ENCODE data around the gene MAFF. TPM values are rescaled to one million over a fixed set of nuclear protein-coding genes. Genes with fewer than 3 reads are reported as not detected.

The MAFF gene
- polyA plus RNA-seq, 1 donor from 2014 or later, result 2.1 TPM

- Histone ChIP-seq H2AFZ (ENCODE audit: low read depth, low read length) (no peak overlapping the region), H3K4me2 (ENCODE audit: low read length) (no peak overlapping the region), H3K27me3 (ENCODE audit: insufficient read depth, low read depth, low read length) (no peaks in the 10 kb centered on the region), H3F3A (ENCODE audit: insufficient read depth, low read length, poor library complexity, severe bottlenecking) (no peaks in the 10 kb centered on the region), H3K9me3 (ENCODE audit: low read length) (no peaks in the 10 kb centered on the region), H3K79me2 (replicated peaks; ENCODE audit: insufficient read depth, low read length) (no peaks in the 10 kb centered on the region), H3K27ac (ENCODE audit: low read length) (no peak overlapping the region), H3K4me3 (ENCODE audit: low read length) (no peak overlapping the region), H4K20me1 (ENCODE audit: insufficient read depth) (no peaks in the 10 kb centered on the region), H3K36me3 (ENCODE audit: insufficient read depth, low read length) (no peaks in the 10 kb centered on the region), H3K9me2 (ENCODE audit: insufficient read depth, low read length) (no peaks in the 10 kb centered on the region), H3K9ac (ENCODE audit: low read length) (no peak overlapping the region)
- TF ChIP-seq EZH2 (IDR thresholded peaks at IDR 0.05; ENCODE audit: borderline replicate concordance, insufficient read depth, low read length, poor library complexity, severe bottlenecking) (no peak), CTCF (IDR thresholded peaks at IDR 0.05; ENCODE audit: poor library complexity, severe bottlenecking) (no peak), TAF1 (IDR thresholded peaks at IDR 0.05; ENCODE audit: low read depth) (no peak), EP300 (conservative IDR thresholded peaks at IDR 0.05; ENCODE audit: poor library complexity, severe bottlenecking) (no peak), REST (IDR thresholded peaks at IDR 0.05; ENCODE audit: borderline replicate concordance) (no peak)
These were observed 32.7 kb upstream of the MAFF start for GRCh38 chr22:38169116-38169515.

- Histone ChIP-seq H3K4me2 (ENCODE audit: low read length) (no peak overlapping the region), H3K9me3 (ENCODE audit: low read length) (no peaks in the 10 kb centered on the region), H3K9me2 (ENCODE audit: insufficient read depth, low read length) (no peaks in the 10 kb centered on the region), H4K20me1 (ENCODE audit: insufficient read depth) (no peaks in the 10 kb centered on the region), H3K36me3 (ENCODE audit: insufficient read depth, low read length) (no peaks in the 10 kb centered on the region), H2AFZ (ENCODE audit: low read depth, low read length) (no peak overlapping the region), H3K27ac (ENCODE audit: low read length) (no peak overlapping the region), H3F3A (ENCODE audit: insufficient read depth, low read length, poor library complexity, severe bottlenecking) (no peaks in the 10 kb centered on the region), H3K4me3 (ENCODE audit: low read length) (no peak overlapping the region), H3K27me3 (ENCODE audit: insufficient read depth, low read depth, low read length) (no peaks in the 10 kb centered on the region), H3K9ac (ENCODE audit: low read length) (no peak overlapping the region), H3K79me2 (replicated peaks; ENCODE audit: insufficient read depth, low read length) (no peaks in the 10 kb centered on the region)
- no peak for TF ChIP-seq TAF1 (IDR thresholded peaks at IDR 0.05; ENCODE audit: low read depth)
- no peak for TF ChIP-seq SMC3 (conservative IDR thresholded peaks at IDR 0.05; ENCODE audit: poor library complexity)
- no peak for TF ChIP-seq REST (IDR thresholded peaks at IDR 0.05; ENCODE audit: borderline replicate concordance)
- TF ChIP-seq EP300 (conservative IDR thresholded peaks at IDR 0.05; ENCODE audit: poor library complexity, severe bottlenecking), result no peak
- no peak for TF ChIP-seq CTCF (IDR thresholded peaks at IDR 0.05; ENCODE audit: poor library complexity, severe bottlenecking)
- no peak for TF ChIP-seq POLR2AphosphoS5 (IDR thresholded peaks at IDR 0.05)
- no peak for TF ChIP-seq MXI1 (conservative IDR thresholded peaks at IDR 0.05; ENCODE audit: poor library complexity, severe bottlenecking)
- TF ChIP-seq RAD21 (conservative IDR thresholded peaks at IDR 0.05), result no peak
- no peak for TF ChIP-seq EZH2 (IDR thresholded peaks at IDR 0.05; ENCODE audit: borderline replicate concordance, insufficient read depth, low read length, poor library complexity, severe bottlenecking)
These were observed 31.3 kb upstream of the MAFF start for GRCh38 chr22:38170469-38170868.

Measured in neural cell (in vitro differentiated cells).